IMR-90 (cell line): ENCODE data around the gene NUMA1. TPM values are rescaled to one million over a fixed set of nuclear protein-coding genes. Genes with fewer than 3 reads are reported as not detected.

Source experiments
- ATAC-seq: fragments of 200-7000 bp; cut with Tn5 transposase; 2 replicates; pipeline ENCODE4 v1.9.1; 2020; ENCODE audit warnings: low read depth, mild to moderate bottlenecking, moderate library complexity
- BruUV-seq: library from RNA; stranded (reverse); fragments of 400-500 nt; replicated peaks from 2 replicates; lab custom pipeline; 2021; lab: Mats Ljungman, UMichigan
- CTCF ChIA-PET: fragments of 300-600 bp; formaldehyde crosslinking; extraction: SDS; loops from one replicate; lab custom pipeline; 2021; ENCODE audit warnings: antibody characterized with exemption; lab: Yijun Ruan, JAX
- POLR2A ChIA-PET: fragments of 300-600 bp; sonication (Branson Sonifier 250); formaldehyde crosslinking; loops from one replicate; lab custom pipeline; 2022; ENCODE audit warnings: antibody characterized with exemption; ENCODE audit not compliant: unreplicated experiment; lab: Charles Lee
- DNase-seq: peaks from one replicate; pipeline ENCODE4 v3.0.0; 2013
- H2AFZ ChIP-seq: replicated peaks from 2 replicates; pipeline ENCODE3; 2013; ENCODE audit warnings: low read length, mild to moderate bottlenecking; ENCODE audit not compliant: poor library complexity
- H2AK5ac ChIP-seq: 2 replicates; pipeline ENCODE4 v1.6.1; 2013; ENCODE audit warnings: low read depth, low read length, inconsistent platforms
- H2AK9ac ChIP-seq: replicated peaks from 2 replicates; pipeline ENCODE3; 2013; ENCODE audit warnings: mild to moderate bottlenecking, low read depth, low read length, moderate library complexity; ENCODE audit not compliant: poor library complexity
- H2BK120ac ChIP-seq: 2 replicates; pipeline ENCODE4 v1.6.1; 2013; ENCODE audit warnings: low read depth, low read length, inconsistent platforms
- H2BK15ac ChIP-seq: 3 replicates; pipeline ENCODE4 v1.6.1; 2013; ENCODE audit warnings: low read depth, low read length, inconsistent platforms
- H2BK20ac ChIP-seq: 2 replicates; pipeline ENCODE4 v1.6.1; 2013; ENCODE audit warnings: low read depth, mild to moderate bottlenecking, inconsistent platforms, low read length, moderate library complexity
- H2BK5ac ChIP-seq: 2 replicates; pipeline ENCODE4 v1.6.1; 2013; ENCODE audit warnings: mild to moderate bottlenecking, low read depth, low read length, inconsistent platforms; ENCODE audit not compliant: poor library complexity, severe bottlenecking
- H3K14ac ChIP-seq: replicated peaks from 2 replicates; pipeline ENCODE4 v1.6.1; 2013; ENCODE audit warnings: low read depth, low read length, inconsistent platforms
- H3K18ac ChIP-seq: 2 replicates; pipeline ENCODE4 v1.6.1; 2013; ENCODE audit warnings: low read depth, low read length, control low read depth
- H3K23ac ChIP-seq: 2 replicates; pipeline ENCODE4 v1.6.1; 2013; ENCODE audit warnings: low read depth, low read length, inconsistent platforms
- H3K27ac ChIP-seq: 2 replicates; pipeline ENCODE4 v1.5.1; 2013; ENCODE audit warnings: mild to moderate bottlenecking, control low read depth, low read length; ENCODE audit not compliant: insufficient read depth
- H3K27me3 ChIP-seq: 2 replicates; pipeline ENCODE4 v1.6.1; 2013; ENCODE audit warnings: low read length; ENCODE audit not compliant: control insufficient read depth, insufficient read depth
- H3K36me3 ChIP-seq: 2 replicates; pipeline ENCODE4 v1.6.1; 2013; ENCODE audit warnings: low read length, mixed read lengths; ENCODE audit not compliant: control insufficient read depth, insufficient read depth
- H3K4ac ChIP-seq: 2 replicates; pipeline ENCODE4 v1.6.1; 2013; ENCODE audit warnings: low read depth, low read length, inconsistent platforms
- H3K4me1 ChIP-seq: 2 replicates; pipeline ENCODE4 v1.6.1; 2013; ENCODE audit warnings: low read length, mixed read lengths; ENCODE audit not compliant: control insufficient read depth, insufficient read depth
- H3K4me2 ChIP-seq: 2 replicates; pipeline ENCODE4 v1.6.1; 2013; ENCODE audit warnings: low read depth, mild to moderate bottlenecking, control low read depth, low read length, moderate library complexity
- H3K4me3 ChIP-seq: 2 replicates; pipeline ENCODE4 v1.5.1; 2013; ENCODE audit warnings: low read depth, mild to moderate bottlenecking, control low read depth, low read length, moderate library complexity; ENCODE audit not compliant: insufficient read depth
- H3K56ac ChIP-seq: 2 replicates; pipeline ENCODE4 v1.6.1; 2013; ENCODE audit warnings: low read length, inconsistent platforms; ENCODE audit not compliant: insufficient read depth; ENCODE audit errors: extremely low read depth
- H3K79me1 ChIP-seq, 2 experiments: 2 replicates each; pipeline ENCODE4 v1.6.1; 2013; ENCODE audit warnings: low read length in 2 of 2, inconsistent platforms in 1 of 2, low read depth in 1 of 2
- H3K9ac ChIP-seq: 2 replicates; pipeline ENCODE4 v1.6.1; 2013; ENCODE audit warnings: low read depth, low read length, control low read depth
- H3K9me1 ChIP-seq: 2 replicates; pipeline ENCODE4 v1.6.1; 2013; ENCODE audit warnings: low read length, inconsistent platforms; ENCODE audit not compliant: insufficient read depth
- H3K9me3 ChIP-seq: 2 replicates; pipeline ENCODE4 v1.6.1; 2013; ENCODE audit warnings: low read length; ENCODE audit not compliant: control insufficient read depth, insufficient read depth
- H4K20me1 ChIP-seq: 2 replicates; pipeline ENCODE4 v1.6.1; 2013; ENCODE audit warnings: low read length, inconsistent platforms; ENCODE audit not compliant: insufficient read depth
- H4K5ac ChIP-seq: 2 replicates; pipeline ENCODE4 v1.6.1; 2013; ENCODE audit warnings: mild to moderate bottlenecking, low read depth, low read length, control low read depth
- H4K8ac ChIP-seq, 2 experiments: 2 replicates each; pipeline ENCODE4 v1.6.1; 2013; ENCODE audit warnings: low read depth in 2 of 2, low read length in 2 of 2, control low read depth in 1 of 2, inconsistent platforms in 1 of 2
- H4K91ac ChIP-seq: 2 replicates; pipeline ENCODE4 v1.6.1; 2013; ENCODE audit warnings: low read depth, low read length, inconsistent platforms; ENCODE audit not compliant: insufficient read depth
- BHLHE40 ChIP-seq: fragments of 150-350 bp; IDR thresholded peaks from 2 replicates; pipeline ENCODE4 v1.6.1; 2016; ENCODE audit warnings: mild to moderate bottlenecking, low read depth, low read length
- CEBPB ChIP-seq: IDR thresholded peaks from 2 replicates; pipeline ENCODE4 v1.6.1; 2012; ENCODE audit warnings: low read depth, low read length, improper control_type of control experiment
- CHD1 ChIP-seq: IDR thresholded peaks from 2 replicates; pipeline ENCODE4 v1.6.1; 2012; ENCODE audit warnings: low read depth, low read length, improper control_type of control experiment
- ELK1 ChIP-seq: fragments of 150-350 bp; IDR thresholded peaks from 2 replicates; pipeline ENCODE4 v1.6.1; 2016; ENCODE audit warnings: low read depth, mild to moderate bottlenecking, low read length, moderate library complexity, borderline replicate concordance
- FOS ChIP-seq: fragments of 150-350 bp; IDR thresholded peaks from 2 replicates; pipeline ENCODE4 v1.6.1; 2016; ENCODE audit warnings: low read depth, low read length
- MAFK ChIP-seq: IDR thresholded peaks from 2 replicates; pipeline ENCODE4 v1.6.1; 2012; ENCODE audit warnings: low read depth, low read length, improper control_type of control experiment
- MXI1 ChIP-seq: IDR thresholded peaks from 2 replicates; pipeline ENCODE4 v1.6.1; 2012; ENCODE audit warnings: low read depth, mild to moderate bottlenecking, low read length, moderate library complexity, borderline replicate concordance
- NFE2L2 ChIP-seq: fragments of 150-350 bp; IDR thresholded peaks from 2 replicates; pipeline ENCODE4 v1.6.1; 2016; ENCODE audit warnings: low read depth, mild to moderate bottlenecking, low read length
- POLR2A ChIP-seq: IDR thresholded peaks from 2 replicates; pipeline ENCODE4 v1.6.1; 2012; ENCODE audit warnings: mild to moderate bottlenecking, low read depth, low read length
- RAD21 ChIP-seq: IDR thresholded peaks from 2 replicates; pipeline ENCODE4 v1.6.1; 2012; ENCODE audit warnings: low read length, improper control_type of control experiment
- RCOR1 ChIP-seq: IDR thresholded peaks from 2 replicates; pipeline ENCODE4 v1.6.1; 2012; ENCODE audit warnings: mild to moderate bottlenecking, low read length, improper control_type of control experiment; ENCODE audit not compliant: insufficient replicate concordance
- RFX5 ChIP-seq: IDR thresholded peaks from 2 replicates; pipeline ENCODE4 v1.8.0; 2012; ENCODE audit warnings: low read depth, mild to moderate bottlenecking, low read length, moderate library complexity
- SMC3 ChIP-seq: fragments of 150-350 bp; IDR thresholded peaks from 2 replicates; pipeline ENCODE4 v1.6.1; 2016; ENCODE audit warnings: low read depth, mild to moderate bottlenecking, antibody characterized with exemption, low read length, moderate library complexity
- USF2 ChIP-seq: fragments of 150-350 bp; IDR thresholded peaks from 2 replicates; pipeline ENCODE4 v1.6.1; 2017; ENCODE audit warnings: mild to moderate bottlenecking, antibody characterized with exemption, low read length, low read depth
- dilution Hi-C: fragments of 300-500 bp; cut with HindIII; formaldehyde crosslinking; loops from one replicate; pipeline ENCODE4 v1.14.3; 2018; ENCODE audit warnings: low sequenced_read_pairs; ENCODE audit not compliant: unreplicated experiment
- in situ Hi-C: fragments of 300-500 bp; cut with MboI; formaldehyde crosslinking; loops from 3 replicates; pipeline ENCODE4 v1.14.3; 2019; ENCODE audit warnings: low sequenced_read_pairs, inconsistent platforms, mixed read lengths
- intact Hi-C: fragments of 100-400 bp; cut with micrococcal nuclease; formaldehyde crosslinking; loops from 2 replicates; pipeline ENCODE4 v1.10.0; 2022
- polyA plus RNA-seq, 3 experiments: library from polyadenylated mRNA; depleted of rRNA; stranded (reverse); fragments of >200 nt; gene quantifications; 2 replicates each; pipeline ENCODE4 v1.2.3, GENCODE V29; 2012; ENCODE audit warnings: low replicate concordance in 1 of 3
- total RNA-seq: library from RNA; depleted of rRNA; stranded (reverse); fragments of >200 nt; gene quantifications from 2 replicates; pipeline ENCODE4 v1.2.3, GENCODE V29; 2012
- TF ChIP-seq, protein P1 (sequence below): conservative IDR thresholded peaks from 2 replicates; pipeline ENCODE4 v1.5.1; 2012; ENCODE audit warnings: mild to moderate bottlenecking, low read depth, low read length, improper control_type of control experiment

The NUMA1 gene
- total and polyA plus RNA-seq, 2 of the 4 experiments (the other 2 are of a cell fraction): 61.7 to 97.0 TPM

DNA sequence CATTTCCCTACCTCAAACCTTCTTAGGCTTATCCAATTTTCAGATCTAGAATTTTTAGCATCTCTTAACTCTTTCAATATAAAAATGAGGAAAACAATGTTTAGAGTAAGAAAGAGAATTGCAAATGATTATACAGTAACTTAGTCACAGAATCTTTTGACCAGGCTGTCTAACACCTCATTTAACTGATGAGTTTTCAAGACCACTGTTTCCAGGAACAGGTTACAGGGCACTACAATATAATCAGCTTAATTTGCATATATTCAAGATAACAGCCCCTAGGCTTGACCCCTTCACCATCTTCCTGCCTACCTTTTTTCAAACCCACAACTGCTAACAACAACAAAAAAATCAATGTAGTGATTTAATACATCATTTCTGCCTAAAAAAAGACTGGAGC lies 12.7 kb downstream of the NUMA1 start:
- Histone ChIP-seq H2BK5ac (peak overlapping the region; percentile 18), H2BK15ac (no peak overlapping the region), H2AK9ac (no peak overlapping the region), H3K23ac (no peak overlapping the region), H4K91ac (no peak overlapping the region), H3K4ac (0 out of 2 replicates have a peak overlapping the region, but pooled peaks have one; percentile 69), H3K9ac (no peak overlapping the region), H3K9me3 (no peaks in the 10 kb centered on the region), H3K27me3 (no peaks in the 10 kb centered on the region), H4K20me1 (peaks cover 7% of the 10 kb centered on the region; the same call in 1 of the 2 replicates), H3K36me3 (no peaks in the 10 kb centered on the region; the same call in 1 of the 2 replicates), H3K4me1 (peaks cover 30% of the 10 kb centered on the region), H3K14ac (no peak overlapping the region), H2AFZ (no peak overlapping the region), H3K4me3 (no peak overlapping the region), H3K79me1 (peaks cover 28 to 66% of the 10 kb centered on the region in 2 experiments), H2BK20ac (no peak overlapping the region), H3K4me2 (no peak overlapping the region), H3K27ac (no peak overlapping the region), H4K5ac (no peak overlapping the region), H3K18ac (no peak overlapping the region), H2BK120ac (no peak overlapping the region), H2AK5ac (no peak overlapping the region), H4K8ac (peak overlapping the region in 1 of 2 experiments; percentile 12; a peak in 2 of 4 replicates), H3K9me1 (peaks cover 21% of the 10 kb centered on the region), H3K56ac (no peak overlapping the region)
- TF ChIP-seq RCOR1: no peak
- TF ChIP-seq RAD21: no peak
- TF ChIP-seq USF2: no peak
- TF ChIP-seq BHLHE40: no peak
- TF ChIP-seq MAFK: no peak
- no peak for TF ChIP-seq RFX5
- TF ChIP-seq FOS: no peak
- TF ChIP-seq POLR2A: no peak
- TF ChIP-seq CEBPB: no peak
- TF ChIP-seq ELK1: no peak
- no peak for TF ChIP-seq NFE2L2
- no peak for TF ChIP-seq MXI1
- TF ChIP-seq, protein P1, sequence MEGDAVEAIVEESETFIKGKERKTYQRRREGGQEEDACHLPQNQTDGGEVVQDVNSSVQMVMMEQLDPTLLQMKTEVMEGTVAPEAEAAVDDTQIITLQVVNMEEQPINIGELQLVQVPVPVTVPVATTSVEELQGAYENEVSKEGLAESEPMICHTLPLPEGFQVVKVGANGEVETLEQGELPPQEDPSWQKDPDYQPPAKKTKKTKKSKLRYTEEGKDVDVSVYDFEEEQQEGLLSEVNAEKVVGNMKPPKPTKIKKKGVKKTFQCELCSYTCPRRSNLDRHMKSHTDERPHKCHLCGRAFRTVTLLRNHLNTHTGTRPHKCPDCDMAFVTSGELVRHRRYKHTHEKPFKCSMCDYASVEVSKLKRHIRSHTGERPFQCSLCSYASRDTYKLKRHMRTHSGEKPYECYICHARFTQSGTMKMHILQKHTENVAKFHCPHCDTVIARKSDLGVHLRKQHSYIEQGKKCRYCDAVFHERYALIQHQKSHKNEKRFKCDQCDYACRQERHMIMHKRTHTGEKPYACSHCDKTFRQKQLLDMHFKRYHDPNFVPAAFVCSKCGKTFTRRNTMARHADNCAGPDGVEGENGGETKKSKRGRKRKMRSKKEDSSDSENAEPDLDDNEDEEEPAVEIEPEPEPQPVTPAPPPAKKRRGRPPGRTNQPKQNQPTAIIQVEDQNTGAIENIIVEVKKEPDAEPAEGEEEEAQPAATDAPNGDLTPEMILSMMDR: no peak
- TF ChIP-seq CHD1: no peak
- no peak for TF ChIP-seq SMC3
- intact Hi-C loops (no loop called here), dilution Hi-C loops (no loop called here), in situ Hi-C loops (no loop called here)
- ATAC-seq (no peak), DNase-seq (no peak)
- ChIA-PET POLR2A (no interaction called here), CTCF (no interaction called here)
- BruUV-seq: no TSS peak
